HepG2 (cell line): ENCODE measurements around the gene TEX261. TPM values are rescaled to one million over a fixed set of nuclear protein-coding genes. Genes with fewer than 3 reads are reported as not detected.
A peak's percentile ranks its signal among the peaks of the same experiment; 100 is the strongest.

Source experiments
- HOXA3 ChIP-seq: sonication (generic); formaldehyde crosslinking; IDR thresholded peaks from 2 replicates; pipeline ENCODE4 v1.5.0; 2020; ENCODE audit warnings: missing genetic modification reagents
- MAX ChIP-seq: IDR thresholded peaks from 2 replicates; pipeline ENCODE4 v1.6.1; 2012; ENCODE audit warnings: inconsistent platforms
- NCOA1 ChIP-seq: sonication (generic); formaldehyde crosslinking; IDR thresholded peaks from 2 replicates; pipeline ENCODE4 v1.9.0; 2021; ENCODE audit warnings: missing genetic modification reagents
- PITX1 ChIP-seq: sonication (generic); formaldehyde crosslinking; IDR thresholded peaks from 2 replicates; pipeline ENCODE4 v1.5.1; 2020; ENCODE audit warnings: mild to moderate bottlenecking, missing genetic modification reagents
- RAD21 ChIP-seq: fragments of 450-650 bp; formaldehyde crosslinking; IDR thresholded peaks from 2 replicates; pipeline ENCODE4 v1.5.0; 2020; ENCODE audit warnings: mild to moderate bottlenecking
- RNF219 ChIP-seq: sonication (generic); formaldehyde crosslinking; IDR thresholded peaks from 2 replicates; pipeline ENCODE4 v1.5.0; 2020; ENCODE audit warnings: mild to moderate bottlenecking, missing genetic modification reagents
- SAFB2 ChIP-seq: sonication (generic); formaldehyde crosslinking; IDR thresholded peaks from 2 replicates; pipeline ENCODE4 v1.5.1; 2020; ENCODE audit warnings: missing genetic modification reagents, low read depth, mild to moderate bottlenecking, borderline replicate concordance
- SMYD3 ChIP-seq: sonication (generic); formaldehyde crosslinking; IDR thresholded peaks from 2 replicates; pipeline ENCODE4 v1.8.1; 2023; ENCODE audit warnings: mild to moderate bottlenecking, missing genetic modification reagents
- ZBTB33 ChIP-seq: sonication (generic); formaldehyde crosslinking; IDR thresholded peaks from 2 replicates; pipeline ENCODE4 v1.4.0; 2020; ENCODE audit warnings: missing genetic modification reagents
- ZNF407 ChIP-seq: sonication (generic); formaldehyde crosslinking; IDR thresholded peaks from one replicate; pipeline ENCODE4 v1.5.1; 2020; ENCODE audit warnings: mild to moderate bottlenecking, missing genetic modification reagents; ENCODE audit errors: not compliant biosample characterization
- ZNF572 ChIP-seq: sonication (generic); formaldehyde crosslinking; IDR thresholded peaks from 2 replicates; pipeline ENCODE4 v1.5.1; 2020; ENCODE audit warnings: mild to moderate bottlenecking, missing genetic modification reagents
- ZNF619 ChIP-seq: sonication (generic); formaldehyde crosslinking; IDR thresholded peaks from 2 replicates; pipeline ENCODE4 v1.4.0; 2020; ENCODE audit warnings: mild to moderate bottlenecking, missing genetic modification reagents
- polyA plus RNA-seq, 8 experiments: library from polyadenylated mRNA; depleted of rRNA in 3 of 8; stranded (reverse) in 7 of 8; unstranded in 1 of 8; fragments of >200 nt; fragmentation: Illumina TruSeq in 4 of 8; extraction: Trizol in 4 of 8; gene quantifications; 2 replicates each; pipeline versions ENCODE4 v1.2.1 to v1.2.3, GENCODE V29; 2011 to 2016; ENCODE audit warnings: low read depth in 4 of 8, missing spikeins in 1 of 8, mixed read lengths in 1 of 8; ENCODE audit not compliant: insufficient read depth in 1 of 8
- total RNA-seq, 5 experiments: library from RNA; depleted of rRNA; stranded (reverse); fragments of >200 nt; fragmentation: Illumina TruSeq; extraction: Trizol; gene quantifications; 2 replicates each; pipeline ENCODE4 v1.2.3, GENCODE V29; 2016; ENCODE audit warnings: low read depth in 1 of 5

Gene TEX261
- total and polyA plus RNA-seq, 2 of the 13 experiments (the other 11 are each of a cell fraction or from before 2014, with no cell fraction given): 43.8 to 78.7 TPM

- no peak for TF ChIP-seq ZNF407
- TF ChIP-seq ZNF572: peak; percentile 55; the same call in 1 of the 2 replicates
- peak; percentile 62; the same call in 1 of the 2 replicates for TF ChIP-seq ZNF619
- 0 out of 2 replicates have a peak, but pooled peaks have one; percentile 5 for TF ChIP-seq SMYD3 (CRISPR knock-in tag)
- TF ChIP-seq NCOA1 (CRISPR knock-in tag): no peak
- peak; percentile 95 for TF ChIP-seq ZBTB33
- TF ChIP-seq PITX1 (CRISPR knock-in tag): 0 out of 2 replicates have a peak, but pooled peaks have one; percentile 19
- no peak for TF ChIP-seq RNF219
- TF ChIP-seq MAX: peak; percentile 33; the same call in 1 of the 2 replicates
- peak; percentile 66; the same call in 1 of the 2 replicates for TF ChIP-seq SAFB2 (CRISPR knock-in tag)
- TF ChIP-seq RAD21 (CRISPR knock-in tag): peak; percentile 82
- peak; percentile 61 for TF ChIP-seq HOXA3 (CRISPR knock-in tag)
Observed at GRCh38 chr2:70964596-70965386, 29.9 kb downstream of the TEX261 start (continued).
